HCT116 (cell line): Measurements from ENCODE around the gene HOXA7. TPM values are rescaled to one million over a fixed set of nuclear protein-coding genes. Genes with fewer than 3 reads are reported as not detected.
A peak's percentile ranks its signal among the peaks of the same experiment; 100 is the strongest.

Experiments
- ATAC-seq: fragments of 200-7000 bp; cut with Tn5 transposase; 2 replicates; pipeline ENCODE4 v1.9.1; 2020; ENCODE audit warnings: mild to moderate bottlenecking, moderate library complexity
- BruUV-seq: library from RNA; stranded (reverse); fragments of 400-500 nt; replicated peaks from 2 replicates; lab custom pipeline; 2021; lab: Mats Ljungman, UMichigan
- CTCF ChIA-PET: fragments of 300-600 bp; sonication (Branson Sonifier 250); formaldehyde crosslinking; loops from one replicate; lab custom pipeline; 2021; ENCODE audit warnings: antibody characterized with exemption; lab: Charles Lee
- POLR2A ChIA-PET: fragments of 300-600, 350-600 bp; sonication (Branson Sonifier 250); formaldehyde crosslinking; loops from one replicate; lab custom pipeline; 2021; ENCODE audit warnings: antibody characterized with exemption; lab: Charles Lee
- RAD21 ChIA-PET, 2 experiments: fragments of 300-600 bp; sonication (Branson Sonifier 250); formaldehyde crosslinking; loops; one replicate each; lab custom pipeline; 2023; ENCODE audit warnings: low total read pairs in 2 of 2; ENCODE audit not compliant: uncharacterized antibody in 2 of 2, unreplicated experiment in 2 of 2, low non-redundant PET in 1 of 2; lab: Charles Lee
- DNase-seq: peaks from one replicate; pipeline ENCODE4 v3.0.0-alpha.2; 2010; ENCODE audit warnings: low read depth, low spot score
- H2AFZ ChIP-seq: fragments of 200-600 bp; shearing (Covaris generic), sonication (generic); 2 replicates; pipeline ENCODE4 v1.6.1; 2017; ENCODE audit warnings: low read depth, mixed run types, mixed read lengths, antibody characterized with exemption, low read length; ENCODE audit not compliant: poor library complexity, severe bottlenecking
- H3K27ac ChIP-seq: 2 replicates; pipeline ENCODE4 v1.5.1; 2012; ENCODE audit warnings: low read depth, low read length
- H3K27me3 ChIP-seq: fragments of 200-600 bp; sonication (generic); 2 replicates; pipeline ENCODE4 v1.6.1; 2016; ENCODE audit warnings: mixed run types, low read length, mixed read lengths; ENCODE audit not compliant: insufficient read depth
- H3K36me3 ChIP-seq, 2 experiments: fragments of 200-500 bp in 1 of 2; fragments of 200-600 bp in 1 of 2; sonication (Bioruptor generic) in 1 of 2; sonication (generic) in 1 of 2; 2 replicates each; pipeline versions ENCODE4 v1.5.1 to v1.6.1; 2014 to 2016; ENCODE audit warnings: low read length in 2 of 2, inconsistent platforms in 1 of 2, mixed read lengths in 1 of 2, mixed run types in 1 of 2; ENCODE audit not compliant: insufficient read depth in 2 of 2, control insufficient read depth in 1 of 2
- H3K4me1 ChIP-seq, 2 experiments: fragments of 200-600 bp in 1 of 2; sonication (generic) in 1 of 2; 2 replicates each; pipeline versions ENCODE4 v1.5.1 to v1.6.1; 2012 to 2017; ENCODE audit warnings: low read length in 2 of 2, inconsistent platforms in 1 of 2, mild to moderate bottlenecking in 1 of 2, mixed read lengths in 1 of 2, mixed run types in 1 of 2, moderate library complexity in 1 of 2; ENCODE audit not compliant: insufficient read depth in 2 of 2, control insufficient read depth in 1 of 2
- H3K4me2 ChIP-seq: fragments of 200-600 bp; sonication (generic); 2 replicates; pipeline ENCODE4 v1.6.1; 2017; ENCODE audit warnings: mixed run types, low read length, mixed read lengths
- H3K4me3 ChIP-seq, 2 experiments: fragments of 200-600 bp in 1 of 2; sonication (generic) in 1 of 2; replicated peaks in 1 of 2; 2 replicates each; pipeline ENCODE4 v1.5.1; 2011 to 2016; ENCODE audit warnings: low read length in 2 of 2, control low read depth in 1 of 2, low read depth in 1 of 2, mild to moderate bottlenecking in 1 of 2, mixed read lengths in 1 of 2, mixed run types in 1 of 2
- H3K79me2 ChIP-seq: fragments of 200-600 bp; sonication (generic); 2 replicates; pipeline ENCODE4 v1.6.1; 2017; ENCODE audit warnings: mild to moderate bottlenecking, mixed run types, low read length, moderate library complexity, mixed read lengths; ENCODE audit not compliant: insufficient read depth
- H3K9ac ChIP-seq: fragments of 200-600 bp; sonication (generic); 2 replicates; pipeline ENCODE4 v1.6.1; 2016; ENCODE audit warnings: low read length, mixed read lengths
- H3K9me2 ChIP-seq: fragments of 200-600 bp; sonication (generic), shearing (Covaris generic); 2 replicates; pipeline ENCODE4 v1.6.1; 2017; ENCODE audit warnings: mixed run types, mild to moderate bottlenecking, moderate library complexity; ENCODE audit not compliant: insufficient read depth
- H3K9me3 ChIP-seq, 2 experiments: fragments of 200-500 bp in 1 of 2; fragments of 200-600 bp in 1 of 2; sonication (Bioruptor generic) in 1 of 2; sonication (generic) in 1 of 2; 2 replicates each; pipeline ENCODE4 v1.6.1; 2014 to 2017; ENCODE audit warnings: low read length in 2 of 2, mixed read lengths in 2 of 2, inconsistent platforms in 1 of 2, low read depth in 1 of 2, mild to moderate bottlenecking in 1 of 2, mixed run types in 1 of 2, moderate library complexity in 1 of 2; ENCODE audit not compliant: control insufficient read depth in 1 of 2, insufficient read depth in 1 of 2
- H4K20me1 ChIP-seq: fragments of 200-600 bp; sonication (generic), shearing (Covaris generic); 2 replicates; pipeline ENCODE4 v1.6.1; 2017; ENCODE audit warnings: mixed run types, mild to moderate bottlenecking, moderate library complexity; ENCODE audit not compliant: insufficient read depth
- CBX3 ChIP-seq: IDR thresholded peaks from 2 replicates; pipeline ENCODE4 v1.6.1; 2012; ENCODE audit warnings: low read depth
- EZH2 ChIP-seq: fragments of 200-600 bp; sonication (generic); IDR thresholded peaks from 2 replicates; pipeline ENCODE4 v1.6.1; 2017; ENCODE audit warnings: antibody characterized with exemption, mixed run types
- EZH2phosphoT487 ChIP-seq: fragments of 200-600 bp; IDR thresholded peaks from 2 replicates; pipeline ENCODE4 v1.6.1; 2018; ENCODE audit warnings: antibody characterized with exemption, borderline replicate concordance
- FOSL1 ChIP-seq: IDR thresholded peaks from 2 replicates; pipeline ENCODE4 v1.6.1; 2012; ENCODE audit warnings: low read depth
- POLR2AphosphoS5 ChIP-seq: IDR thresholded peaks from 2 replicates; pipeline ENCODE4 v1.6.1; 2011; ENCODE audit warnings: mild to moderate bottlenecking, low read depth, low read length, moderate library complexity
- RAD21 ChIP-seq: IDR thresholded peaks from 2 replicates; pipeline ENCODE4 v1.6.1; 2012; ENCODE audit warnings: low read depth, mild to moderate bottlenecking
- SIN3A ChIP-seq: IDR thresholded peaks from 2 replicates; pipeline ENCODE4 v1.6.1; 2012; ENCODE audit warnings: low read depth
- SP1 ChIP-seq: IDR thresholded peaks from 2 replicates; pipeline ENCODE4 v1.6.1; 2012; ENCODE audit warnings: low read depth
- SRF ChIP-seq: IDR thresholded peaks from 2 replicates; pipeline ENCODE4 v1.6.1; 2012; ENCODE audit warnings: low read depth
- YY1 ChIP-seq: IDR thresholded peaks from 2 replicates; pipeline ENCODE4 v1.6.1; 2011; ENCODE audit warnings: low read length, low read depth, moderate library complexity, mild to moderate bottlenecking; ENCODE audit not compliant: insufficient replicate concordance; ENCODE audit errors: extremely low read depth
- ZFX ChIP-seq: fragments of 450-650 bp; IDR thresholded peaks from 2 replicates; pipeline ENCODE4 v1.6.1; 2017
- ZNF274 ChIP-seq: fragments of 200-500 bp; sonication (Bioruptor generic); IDR thresholded peaks from 2 replicates; pipeline ENCODE4 v1.6.1; 2014; ENCODE audit warnings: mild to moderate bottlenecking, low read depth, low read length, inconsistent platforms
- intact Hi-C: fragments of 100-400 bp; cut with micrococcal nuclease; formaldehyde crosslinking; loops from 2 replicates; pipeline ENCODE4 v1.10.0; 2022
- total RNA-seq: library from RNA; stranded (reverse); gene quantifications from one replicate; pipeline ENCODE4 v1.2.1, GENCODE V29; 2021; ENCODE audit not compliant: unreplicated experiment
- TF ChIP-seq, protein P1 (sequence below): IDR thresholded peaks from 2 replicates; pipeline ENCODE4 v1.6.1; 2012
- TF ChIP-seq, protein P2 (sequence below): IDR thresholded peaks from 2 replicates; pipeline ENCODE4 v1.6.1; 2012; ENCODE audit warnings: low read depth

The HOXA7 gene
- total RNA-seq, 1 experiment from 2014 or later: 15.0 TPM

DNA sequence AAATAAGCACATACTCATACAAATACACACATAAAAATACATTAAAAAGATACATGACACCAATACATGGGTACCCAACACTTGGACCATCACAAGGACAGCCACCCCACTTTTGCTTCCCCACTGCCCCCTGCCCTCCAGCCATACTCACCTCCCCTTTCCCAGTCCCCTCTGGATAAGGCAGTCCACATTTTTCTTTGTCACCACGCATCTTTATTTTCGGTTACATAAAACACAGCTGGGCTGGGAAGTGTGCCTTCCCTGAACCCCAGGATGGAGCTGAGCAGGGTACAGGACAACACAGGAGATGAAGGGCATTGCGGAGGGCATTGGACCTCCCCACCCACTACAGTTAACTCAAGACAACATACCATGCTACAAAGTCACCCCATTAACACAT is 2.9 kb downstream of the HOXA7 start:
- intact Hi-C loops: loop anchor here (5.0 kb wide), 1 partner anchor 301 kb away; no protein-coding TSS in a partner anchor
- Histone ChIP-seq H3K4me2 (no peak overlapping the region; the same call in 1 of the 2 replicates), H3K27ac (no peak overlapping the region), H3K36me3 (no peaks in the 10 kb centered on the region), H3K27me3 (no peaks in the 10 kb centered on the region), H3K9ac (no peak overlapping the region), H3K9me3 (no peaks in the 10 kb centered on the region), H3K9me2 (no peaks in the 10 kb centered on the region), H3K4me1 (peaks cover 23 to 66% of the 10 kb centered on the region in 2 experiments), H3K4me3 (no peak overlapping the region), H3K79me2 (peaks cover 44% of the 10 kb centered on the region), H2AFZ (no peak overlapping the region), H4K20me1 (no peaks in the 10 kb centered on the region)
- no peak for TF ChIP-seq POLR2AphosphoS5
- TF ChIP-seq EZH2: no peak
- no peak for TF ChIP-seq SP1
- TF ChIP-seq, protein P1, sequence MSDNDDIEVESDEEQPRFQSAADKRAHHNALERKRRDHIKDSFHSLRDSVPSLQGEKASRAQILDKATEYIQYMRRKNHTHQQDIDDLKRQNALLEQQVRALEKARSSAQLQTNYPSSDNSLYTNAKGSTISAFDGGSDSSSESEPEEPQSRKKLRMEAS: no peak
- TF ChIP-seq SRF: no peak
- CTCF ChIA-PET: interaction anchor here (1.6 kb wide), 1 partner anchor 9 kb away, joined by 6 read pairs; no protein-coding TSS in a partner anchor
- no peak for DNase-seq
- POLR2A ChIA-PET: no interaction called here
- no peak for ATAC-seq
- BruUV-seq: no TSS peak
- RAD21 ChIA-PET: no interaction called here

DNA sequence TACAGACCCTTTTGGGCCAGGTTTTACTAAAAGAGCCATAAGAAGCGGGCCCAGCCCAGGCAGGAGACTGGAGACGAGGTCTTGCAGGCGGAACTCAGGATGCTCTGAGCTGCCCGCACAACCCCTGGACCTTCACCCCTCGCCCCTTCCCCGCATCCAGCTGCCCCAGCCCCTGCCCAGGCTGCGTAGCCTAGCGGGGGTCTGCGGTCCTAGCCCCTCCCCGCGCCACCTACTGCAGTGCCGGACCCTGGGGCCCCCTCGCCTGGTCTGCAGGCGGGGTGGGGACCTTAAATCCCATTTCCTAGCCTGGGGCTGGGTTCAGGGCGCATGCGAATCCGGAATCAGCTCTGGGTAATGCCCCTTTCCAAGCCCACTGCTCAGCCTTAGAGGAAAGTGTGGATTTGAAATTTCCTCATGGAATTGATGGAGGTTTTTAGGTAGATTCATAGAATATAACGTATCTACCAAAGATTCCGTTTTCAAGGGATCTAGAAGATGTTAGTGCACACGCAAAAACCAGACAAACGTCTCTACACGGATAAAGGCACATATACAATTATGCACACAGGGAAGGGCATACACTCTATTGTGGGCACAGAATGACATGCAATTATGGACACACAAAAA is 3.5 kb downstream of the HOXA7 start:
- peak overlapping the region; percentile 95 for H3K4me2 ChIP-seq
- peak overlapping the region; percentile 60 to 71 for H3K4me3 ChIP-seq
- peak overlapping the region; percentile 82 for H3K27ac ChIP-seq
- no peaks in the 10 kb centered on the region for H3K36me3 ChIP-seq
- CTCF ChIA-PET: interaction anchor here (1.1 to 1.6 kb wide), 2 partner anchors 8 to 10 kb away, joined by 4 to 6 read pairs; no protein-coding TSS in a partner anchor
- POLR2A ChIA-PET: interaction anchor here (1.5 kb wide), 1 partner anchor 9 kb away, joined by 4 read pairs; no protein-coding TSS in a partner anchor
- intact Hi-C loops: loop anchor here (5.0 kb wide), 1 partner anchor 301 kb away; no protein-coding TSS in a partner anchor
- RAD21 ChIA-PET: no interaction called here
- peaks cover 23 to 72% of the 10 kb centered on the region in 2 experiments for H3K4me1 ChIP-seq
- no peaks in the 10 kb centered on the region for H3K9me2 ChIP-seq
- H2AFZ ChIP-seq: peak overlapping the region; percentile 76
- H3K9me3 ChIP-seq: no peaks in the 10 kb centered on the region
- no peaks in the 10 kb centered on the region for H3K27me3 ChIP-seq
- DNase-seq (no peak), ATAC-seq (no peak)
- H4K20me1 ChIP-seq: no peaks in the 10 kb centered on the region
- H3K79me2 ChIP-seq: peaks cover 49% of the 10 kb centered on the region
- no TSS peak for BruUV-seq
- peak overlapping the region; percentile 74 for H3K9ac ChIP-seq
- TF ChIP-seq CBX3 (no peak), FOSL1 (no peak), EZH2 (no peak), ZFX (no peak), RAD21 (no peak), SRF (no peak), ZNF274 (no peak), YY1 (no peak), SIN3A (no peak), POLR2AphosphoS5 (no peak), EZH2phosphoT487 (no peak)
- TF ChIP-seq, protein P2, sequence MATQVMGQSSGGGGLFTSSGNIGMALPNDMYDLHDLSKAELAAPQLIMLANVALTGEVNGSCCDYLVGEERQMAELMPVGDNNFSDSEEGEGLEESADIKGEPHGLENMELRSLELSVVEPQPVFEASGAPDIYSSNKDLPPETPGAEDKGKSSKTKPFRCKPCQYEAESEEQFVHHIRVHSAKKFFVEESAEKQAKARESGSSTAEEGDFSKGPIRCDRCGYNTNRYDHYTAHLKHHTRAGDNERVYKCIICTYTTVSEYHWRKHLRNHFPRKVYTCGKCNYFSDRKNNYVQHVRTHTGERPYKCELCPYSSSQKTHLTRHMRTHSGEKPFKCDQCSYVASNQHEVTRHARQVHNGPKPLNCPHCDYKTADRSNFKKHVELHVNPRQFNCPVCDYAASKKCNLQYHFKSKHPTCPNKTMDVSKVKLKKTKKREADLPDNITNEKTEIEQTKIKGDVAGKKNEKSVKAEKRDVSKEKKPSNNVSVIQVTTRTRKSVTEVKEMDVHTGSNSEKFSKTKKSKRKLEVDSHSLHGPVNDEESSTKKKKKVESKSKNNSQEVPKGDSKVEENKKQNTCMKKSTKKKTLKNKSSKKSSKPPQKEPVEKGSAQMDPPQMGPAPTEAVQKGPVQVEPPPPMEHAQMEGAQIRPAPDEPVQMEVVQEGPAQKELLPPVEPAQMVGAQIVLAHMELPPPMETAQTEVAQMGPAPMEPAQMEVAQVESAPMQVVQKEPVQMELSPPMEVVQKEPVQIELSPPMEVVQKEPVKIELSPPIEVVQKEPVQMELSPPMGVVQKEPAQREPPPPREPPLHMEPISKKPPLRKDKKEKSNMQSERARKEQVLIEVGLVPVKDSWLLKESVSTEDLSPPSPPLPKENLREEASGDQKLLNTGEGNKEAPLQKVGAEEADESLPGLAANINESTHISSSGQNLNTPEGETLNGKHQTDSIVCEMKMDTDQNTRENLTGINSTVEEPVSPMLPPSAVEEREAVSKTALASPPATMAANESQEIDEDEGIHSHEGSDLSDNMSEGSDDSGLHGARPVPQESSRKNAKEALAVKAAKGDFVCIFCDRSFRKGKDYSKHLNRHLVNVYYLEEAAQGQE: no peak
